Stimulated activated CD8-positive, alpha-beta memory T cell treated with anti-CD3 and anti-CD28 coated beads, Interleukin-15, amount 100 ng/mL, for 24 hours (primary cell): ENCODE measurements around the gene DDC.

Experiments used
- DNase-seq: peaks from one replicate; pipeline ENCODE4 v3.0.0-alpha.2; 2020; ENCODE audit warnings: low read depth

DDC gene

DNA sequence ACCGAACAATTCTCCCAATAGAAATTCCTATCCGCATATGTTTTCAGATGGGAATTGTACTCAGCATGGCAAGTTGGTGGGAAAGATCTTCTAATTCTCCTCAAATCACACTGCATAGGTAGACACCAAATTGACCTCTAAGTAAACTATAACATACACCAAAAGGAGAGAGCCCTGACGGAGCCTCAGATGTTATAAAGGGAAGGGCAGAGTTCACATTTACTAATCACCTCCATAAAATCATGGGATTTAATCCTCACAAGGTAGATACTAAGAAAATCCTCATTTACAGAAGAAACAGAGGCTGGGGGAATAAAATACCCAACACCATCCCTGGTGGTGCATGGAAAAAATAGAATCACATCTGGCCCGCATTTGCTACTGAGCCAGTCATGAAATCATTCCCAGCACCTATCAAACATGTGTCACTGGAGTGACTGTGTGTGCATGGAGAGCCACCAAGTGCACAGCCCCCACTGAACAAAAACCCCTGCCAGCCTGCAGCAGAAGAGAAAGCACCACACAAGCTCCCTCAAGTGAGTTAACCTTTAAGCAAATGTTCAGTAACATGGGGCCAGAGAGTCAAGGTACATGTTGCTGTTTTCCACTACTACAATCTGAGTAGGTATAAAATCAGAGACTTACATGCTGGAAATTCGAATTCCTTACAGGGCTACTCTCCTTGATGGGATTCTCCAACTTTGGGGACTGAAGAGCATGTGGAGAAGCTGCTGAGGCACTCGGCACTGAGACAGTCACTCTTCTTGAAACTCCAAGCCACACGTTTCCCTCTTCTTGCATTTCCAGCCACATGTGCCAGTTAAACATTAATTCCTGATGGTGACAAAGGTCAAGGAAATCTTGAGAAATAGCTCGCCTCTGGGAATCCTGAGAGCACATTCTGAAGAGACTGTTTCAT lies at the start of gene DDC:
TSS of gene DDC (minus strand) at position 766 of the 919 bp plus-strand sequence. CDS start 21,320 bp downstream, outside the sequence.
- no peak for DNase-seq

DNA sequence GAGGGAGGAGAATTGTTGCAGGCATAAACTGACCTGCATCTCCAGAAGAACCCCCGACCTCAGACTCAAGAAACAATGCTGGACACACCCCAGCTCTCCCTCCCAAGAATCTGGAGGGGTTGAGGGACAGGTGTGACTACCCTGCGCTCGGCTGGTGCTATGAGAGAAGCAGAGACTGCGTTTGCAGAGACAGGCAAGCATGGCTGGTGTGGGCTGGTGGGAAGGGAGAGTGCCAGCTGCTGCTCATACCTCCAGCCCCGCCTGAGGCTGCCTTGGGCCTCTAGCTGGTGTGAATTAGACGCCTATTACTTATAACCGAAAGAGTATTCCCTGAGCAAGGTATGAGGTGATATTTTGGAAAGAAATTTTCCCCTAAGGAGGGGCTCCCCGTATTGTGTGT lies 48.3 kb upstream of the DDC start:
- no peak for DNase-seq

GRCh38 chr7:50612704-50613103 lies 47.5 kb upstream of the DDC start:
- no peak for DNase-seq

DNA sequence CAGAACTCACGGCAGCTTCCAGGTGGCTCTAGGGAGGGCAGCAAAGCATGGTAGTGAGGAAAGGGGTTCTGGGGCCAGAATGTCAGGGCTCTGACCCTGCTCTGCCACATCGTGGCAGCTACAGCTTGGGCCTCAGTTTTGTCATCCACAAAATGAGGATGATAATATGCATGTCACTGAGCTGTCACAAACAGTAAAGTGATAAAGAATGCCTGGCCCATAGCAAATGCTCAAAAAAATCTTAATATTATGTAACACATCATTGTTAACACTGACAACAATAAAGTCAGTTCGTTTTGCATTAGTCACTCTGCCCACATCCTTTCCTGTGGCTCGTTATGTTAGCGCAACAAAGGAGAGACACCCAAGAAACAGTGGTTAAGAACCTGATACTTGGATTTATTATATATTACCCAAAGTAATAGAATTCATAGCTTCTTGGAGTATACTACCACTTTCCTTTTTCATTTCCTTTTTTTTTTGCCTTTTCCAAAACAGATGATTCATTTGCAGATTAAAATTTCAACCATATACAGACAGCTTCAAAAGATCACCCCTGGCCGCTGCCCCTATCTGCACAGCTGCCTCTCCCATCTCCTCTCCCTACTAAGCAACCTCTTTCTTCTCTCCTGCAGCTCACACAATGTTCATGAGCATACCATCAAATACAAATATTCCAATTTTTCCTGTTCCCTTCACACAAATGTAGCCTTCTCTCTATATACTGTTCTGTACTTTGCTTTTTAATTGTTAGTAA lies 45.5 kb upstream of the DDC start:
- DNase-seq, result no peak

- no peak for DNase-seq
These were observed 43.1 kb upstream of the DDC start for GRCh38 chr7:50608196-50608906.

DNA sequence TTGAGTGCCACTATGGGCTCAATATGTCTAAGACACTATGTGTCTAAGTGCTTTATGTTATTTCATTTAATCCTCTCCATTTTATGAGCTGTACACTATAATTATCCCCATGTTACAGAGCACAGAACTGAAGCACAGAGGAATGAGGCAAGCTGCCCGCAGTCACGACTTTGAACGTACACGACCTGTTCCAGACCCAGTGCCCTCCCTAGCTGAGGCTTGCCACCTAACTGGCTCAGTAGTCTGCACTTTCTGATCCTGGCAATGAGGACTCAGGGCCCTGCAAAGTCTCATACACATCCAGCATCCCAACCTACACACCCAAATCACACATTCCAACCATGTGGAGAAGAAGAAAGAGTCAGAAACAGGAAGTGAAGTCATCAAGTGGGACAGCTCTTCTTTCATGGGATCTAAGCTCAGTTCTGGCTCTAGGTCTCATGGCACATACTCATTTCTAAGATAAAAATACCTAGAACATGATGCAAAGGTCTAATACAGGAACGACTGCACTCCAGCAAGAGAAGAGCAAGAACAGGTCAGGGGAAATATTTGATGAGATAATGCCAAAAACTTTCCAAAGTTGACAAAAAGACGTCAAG lies 42.4 kb upstream of the DDC start:
- no peak for DNase-seq

- DNase-seq, result no peak
These were observed 39.9 kb upstream of the DDC start for GRCh38 chr7:50605059-50605458.

- DNase-seq, result no peak
These were observed 38.1 kb upstream of the DDC start for GRCh38 chr7:50603287-50603686.

DNA sequence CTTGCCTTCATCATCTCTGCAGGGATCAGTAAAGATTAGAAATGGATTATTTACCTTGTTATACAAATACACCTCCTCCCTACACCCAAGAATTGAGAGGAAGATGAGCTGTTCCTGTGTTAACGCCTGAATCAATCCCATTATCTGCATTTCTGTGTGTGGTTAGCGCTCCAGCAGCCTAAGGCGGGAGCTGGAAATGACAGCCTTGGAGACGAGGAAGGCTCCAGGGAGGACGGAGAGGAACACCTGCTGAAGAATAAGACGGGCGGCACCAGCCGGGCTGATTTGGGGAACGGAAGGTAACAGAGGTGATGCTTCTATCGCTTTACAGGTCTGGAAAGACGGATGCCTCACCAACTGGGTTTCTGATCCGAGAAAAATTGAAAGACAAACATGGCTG lies 34.2 kb upstream of the DDC start:
- no peak for DNase-seq

- DNase-seq, result no peak
These were observed 33.5 kb upstream of the DDC start for GRCh38 chr7:50598460-50599343.

DNA sequence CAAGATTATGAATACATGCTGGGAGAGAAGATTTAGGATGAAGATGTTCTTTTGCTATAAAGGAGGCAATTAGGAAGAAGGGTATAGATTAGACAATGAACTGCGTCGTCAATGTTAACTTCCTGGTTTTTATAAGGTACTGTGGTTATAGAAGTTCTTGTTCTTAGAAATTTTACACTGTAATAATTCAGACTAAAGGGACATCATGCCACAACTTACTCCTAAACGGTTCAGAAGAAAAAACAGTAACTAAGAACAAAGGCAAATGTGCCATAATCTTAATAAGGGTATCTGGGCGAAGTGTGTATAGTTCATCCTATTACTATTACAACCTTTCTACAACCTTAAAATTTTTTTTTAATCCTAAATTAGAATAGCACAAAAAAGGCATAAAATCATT lies 31.3 kb upstream of the DDC start:
- DNase-seq, result no peak

DNA sequence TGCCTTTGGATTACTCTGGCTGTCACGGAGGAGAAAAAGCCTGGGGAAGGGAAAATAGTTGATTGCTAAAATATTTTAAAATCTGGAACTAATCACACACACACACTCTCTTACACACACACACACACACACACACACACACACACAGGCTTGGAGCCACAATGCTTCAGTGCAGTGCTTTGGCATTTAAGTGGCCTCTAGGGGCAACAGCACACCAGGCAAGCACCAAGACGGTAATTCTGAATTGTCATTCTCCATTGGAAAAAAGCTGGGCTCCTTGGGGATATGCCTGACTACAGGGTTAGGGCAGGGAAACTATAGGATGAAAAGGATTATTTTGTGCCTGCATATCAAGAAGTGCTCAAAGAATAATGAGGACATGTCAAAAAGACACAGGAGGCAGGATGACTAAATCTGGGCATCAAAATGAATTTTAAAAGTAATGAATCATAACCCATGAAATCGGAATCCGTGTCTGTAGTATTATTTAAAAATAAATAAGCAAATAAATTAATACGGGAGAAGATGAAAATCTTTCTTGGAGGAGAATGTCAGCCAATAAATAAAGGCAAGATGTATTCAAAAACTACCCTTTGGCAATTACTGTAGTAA lies 30.4 kb upstream of the DDC start:
- DNase-seq, result no peak

GRCh38 chr7:50594734-50595485 lies 29.7 kb upstream of the DDC start:
- no peak for DNase-seq

GRCh38 chr7:50594136-50594535 lies 28.9 kb upstream of the DDC start:
- no peak for DNase-seq

DNA sequence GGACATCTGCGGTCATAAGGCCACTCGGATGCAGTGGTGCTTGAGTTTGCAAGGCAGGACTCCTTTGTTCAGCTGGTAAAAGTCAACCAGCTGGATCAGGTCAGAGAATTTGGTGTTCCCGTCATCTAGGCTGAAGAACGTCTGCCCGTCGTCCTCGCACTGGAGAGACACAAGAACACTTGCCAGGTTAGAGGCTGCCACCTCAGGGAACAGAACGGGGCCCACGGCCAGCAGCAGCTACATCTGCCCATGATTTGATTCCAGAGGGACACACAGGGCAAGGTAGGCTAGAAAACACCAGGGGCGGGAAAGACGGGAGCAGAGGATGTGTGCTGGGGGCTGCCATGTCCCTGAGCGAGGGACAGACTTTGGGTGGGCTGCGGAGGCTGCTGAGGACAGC lies 27.7 kb upstream of the DDC start:
- no peak for DNase-seq

DNA sequence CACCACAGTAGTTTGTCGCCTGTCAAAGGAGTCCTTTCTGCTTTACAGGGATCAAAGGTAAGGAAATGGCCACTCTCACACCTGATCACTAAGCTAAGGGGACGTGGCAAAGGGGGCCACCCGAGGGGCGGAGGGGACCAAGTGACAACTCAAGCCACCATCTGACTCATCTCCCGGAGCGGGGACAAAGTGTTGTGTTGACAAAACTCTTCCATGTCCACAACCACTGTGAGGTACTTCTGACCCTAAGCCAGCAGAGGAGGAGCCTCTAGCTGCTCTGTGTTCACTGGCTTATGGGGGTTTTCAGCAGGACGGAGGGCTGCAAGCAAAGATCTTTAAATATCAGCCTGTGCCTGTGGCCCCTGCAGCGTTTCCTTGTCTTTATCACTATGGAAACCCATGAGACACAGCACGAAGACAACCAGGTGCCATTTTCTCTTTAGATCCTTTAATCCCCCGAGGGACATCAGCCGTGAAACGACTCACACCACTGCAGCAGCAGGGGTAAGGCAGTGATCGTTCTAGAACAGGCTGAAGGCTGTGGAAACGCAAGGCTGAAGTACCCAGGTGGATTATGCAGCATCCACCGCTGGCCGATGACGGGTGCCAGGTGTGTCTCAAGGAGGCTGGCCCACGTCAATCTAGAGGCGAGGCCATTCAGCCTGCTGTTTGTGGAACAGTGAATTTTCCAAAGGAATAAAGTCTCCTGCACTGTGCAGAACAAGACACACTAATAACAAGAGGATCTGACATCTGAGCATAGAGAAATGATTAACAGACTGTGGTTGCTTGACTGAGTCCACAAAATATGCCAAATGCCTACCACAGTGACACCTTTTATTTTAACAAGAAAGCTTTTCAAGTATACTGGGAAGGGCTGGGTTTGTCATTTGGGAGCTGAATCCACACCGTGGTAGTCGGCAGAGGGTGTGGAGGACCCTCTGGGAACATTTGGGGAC lies 26.6 kb upstream of the DDC start:
- no peak for DNase-seq

GRCh38 chr7:50591098-50591479 lies 25.9 kb upstream of the DDC start:
- no peak for DNase-seq

DNA sequence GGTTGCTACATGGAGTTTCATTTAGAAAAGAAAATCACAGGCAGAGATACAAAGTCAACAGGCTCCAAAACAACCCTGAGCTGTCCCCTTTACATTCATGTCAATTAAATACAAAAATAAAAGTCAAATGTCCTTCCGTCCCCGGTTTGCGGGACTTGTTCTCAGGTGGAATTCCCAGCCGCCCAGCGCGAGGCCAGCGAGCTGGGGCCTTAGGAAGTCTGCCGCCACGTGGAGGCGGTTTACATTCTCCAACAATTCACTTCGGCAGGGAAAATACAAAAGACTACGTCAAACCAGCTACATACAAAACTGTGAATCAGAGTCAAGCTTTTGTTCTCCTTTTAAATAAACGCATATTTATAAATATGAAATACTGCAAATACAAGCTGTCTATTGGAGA lies 25.3 kb upstream of the DDC start:
- no peak for DNase-seq

DNA sequence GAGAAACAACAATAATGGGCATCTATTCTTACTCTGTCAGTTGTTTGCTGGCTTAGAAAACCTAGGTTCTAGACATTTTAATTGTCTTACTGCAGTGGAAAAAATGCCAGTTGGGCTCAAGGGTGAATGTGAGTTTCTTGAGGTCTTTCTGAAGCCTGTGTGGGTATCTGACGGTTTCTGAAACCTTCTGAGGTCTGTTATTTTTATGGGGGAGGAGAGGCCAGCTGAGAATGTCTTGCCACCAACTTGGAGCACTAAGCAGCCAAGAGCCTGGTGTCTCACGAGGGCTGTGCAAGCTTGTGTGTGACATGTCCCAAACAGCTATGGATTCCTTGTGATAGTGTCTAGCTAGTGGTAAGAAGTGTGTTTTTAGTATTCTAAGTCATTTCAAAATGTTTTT lies 24.2 kb upstream of the DDC start:
- no peak for DNase-seq
